Stimulated activated CD8-positive, alpha-beta memory T cell treated with anti-CD3 and anti-CD28 coated beads, Interleukin-4, amount 100 ng/mL, for 4 hours (primary cell): ENCODE measurements around the gene VOPP1.
"Not testable (repeated sequence)": the region's sequence is repeated elsewhere in the genome, so short reads cannot be mapped to it uniquely, and the experiment has no call there.

Experiments
- DNase-seq, 2 donors: peaks; one replicate each; pipeline ENCODE4 v3.0.0-alpha.2; 2020; ENCODE audit warnings: low read depth in 2 of 2, low spot score in 1 of 2

Gene VOPP1

GRCh38 chr7:55582656-55583055, 10.4 kb upstream of the VOPP1 start:
- DNase-seq, result not testable (repeated sequence)

GRCh38 chr7:55576753-55577152, 4.5 kb upstream of the VOPP1 start:
- DNase-seq, result no peak

- DNase-seq, result no peak
These were observed 3.4 kb upstream of the VOPP1 start for GRCh38 chr7:55575733-55576132.

- DNase-seq, result no peak
These were observed 2.8 kb upstream of the VOPP1 start for GRCh38 chr7:55575098-55575497.

- DNase-seq, result no peak
These were observed 1.9 kb upstream of the VOPP1 start for GRCh38 chr7:55574051-55574717.

- DNase-seq, result no peak
These were observed 1.1 kb upstream of the VOPP1 start for GRCh38 chr7:55573234-55573900.

GRCh38 chr7:55571511-55572377, 558 bp downstream of the VOPP1 start:
- DNase-seq, result peak in 1 of 2 donors; percentile 25

- no peak for DNase-seq
These were observed 1.4 kb downstream of the VOPP1 start for GRCh38 chr7:55570939-55571338.

GRCh38 chr7:55570218-55570873, 2.0 kb downstream of the VOPP1 start:
- no peak for DNase-seq

- peak in 1 of 2 donors; percentile 24 for DNase-seq
These were observed 2.5 kb downstream of the VOPP1 start for GRCh38 chr7:55569797-55570196.

GRCh38 chr7:55569269-55569663, 3.0 kb downstream of the VOPP1 start:
- DNase-seq, result no peak

- DNase-seq, result no peak
These were observed 3.6 kb downstream of the VOPP1 start for GRCh38 chr7:55568613-55569268.

- no peak for DNase-seq
These were observed 4.7 kb downstream of the VOPP1 start for GRCh38 chr7:55567571-55567970.

- no peak for DNase-seq
These were observed 6.6 kb downstream of the VOPP1 start for GRCh38 chr7:55565681-55566080.

- DNase-seq, result no peak
These were observed 8.5 kb downstream of the VOPP1 start for GRCh38 chr7:55563596-55564325.

GRCh38 chr7:55561690-55562089, 10.6 kb downstream of the VOPP1 start:
- no peak for DNase-seq

GRCh38 chr7:55558962-55559920, 13.1 kb downstream of the VOPP1 start:
- no peak for DNase-seq

GRCh38 chr7:55557666-55558188, 14.6 kb downstream of the VOPP1 start:
- DNase-seq, result no peak

GRCh38 chr7:55556492-55556891, 15.8 kb downstream of the VOPP1 start:
- DNase-seq, result no peak
